Measurements from ENCODE around the gene TMEM134.

- no peak for TF ChIP-seq CTCF (IDR thresholded peaks at IDR 0.05; ENCODE audit: low read length)
- no peak for TF ChIP-seq EZH2 (IDR thresholded peaks at IDR 0.05; ENCODE audit: borderline replicate concordance, low read length)
These were observed 25.6 kb upstream of the TMEM134 start for GRCh38 chr11:67494371-67495233.
